Measurements from ENCODE around the gene CDH12. TPM values are rescaled to one million over a fixed set of nuclear protein-coding genes. Genes with fewer than 3 reads are reported as not detected.

CDH12 gene
- total RNA-seq, 1 experiment from 2014 or later, result not detected

- DNase-seq (ENCODE audit: extremely low read depth, low read depth), result no peak
Measured at GRCh38 chr5:21802100-21802499, 1051.0 kb downstream of the CDH12 start.

GRCh38 chr5:21792748-21793147 lies 1060.4 kb downstream of the CDH12 start:
- no peak for DNase-seq (ENCODE audit: extremely low read depth, low read depth)

- no peak for DNase-seq (ENCODE audit: extremely low read depth, low read depth)
Measured at GRCh38 chr5:21791304-21791703, 1061.8 kb downstream of the CDH12 start.

- no peak for DNase-seq (ENCODE audit: extremely low read depth, low read depth)
Measured at GRCh38 chr5:21784487-21784886, 1068.7 kb downstream of the CDH12 start.

GRCh38 chr5:21783074-21783679 lies 1070.0 kb downstream of the CDH12 start:
- no peak for DNase-seq (ENCODE audit: extremely low read depth, low read depth)

GRCh38 chr5:21776466-21776865 lies 1076.7 kb downstream of the CDH12 start:
- no peak for DNase-seq (ENCODE audit: extremely low read depth, low read depth)

- no peak for DNase-seq (ENCODE audit: extremely low read depth, low read depth)
Measured at GRCh38 chr5:21774801-21775200, 1078.3 kb downstream of the CDH12 start.

GRCh38 chr5:21774281-21774680 lies 1078.9 kb downstream of the CDH12 start:
- no peak for DNase-seq (ENCODE audit: extremely low read depth, low read depth)

GRCh38 chr5:21773456-21773855 lies 1079.7 kb downstream of the CDH12 start:
- no peak for DNase-seq (ENCODE audit: extremely low read depth, low read depth)

- DNase-seq (ENCODE audit: extremely low read depth, low read depth), result no peak
Measured at GRCh38 chr5:21765406-21765805, 1087.7 kb downstream of the CDH12 start.

GRCh38 chr5:21739096-21739495 lies 1114.0 kb downstream of the CDH12 start:
- DNase-seq (ENCODE audit: extremely low read depth, low read depth), result no peak

- no peak for DNase-seq (ENCODE audit: extremely low read depth, low read depth)
Measured at GRCh38 chr5:21723500-21723899, 1129.6 kb downstream of the CDH12 start.

GRCh38 chr5:21711866-21712758 lies 1141.0 kb downstream of the CDH12 start:
- DNase-seq (ENCODE audit: extremely low read depth, low read depth), result no peak

- DNase-seq (ENCODE audit: extremely low read depth, low read depth), result no peak
Measured at GRCh38 chr5:21709770-21710169, 1143.4 kb downstream of the CDH12 start.

GRCh38 chr5:21704974-21705668 lies 1148.0 kb downstream of the CDH12 start:
- no peak for DNase-seq (ENCODE audit: extremely low read depth, low read depth)

- DNase-seq (ENCODE audit: extremely low read depth, low read depth), result no peak
Measured at GRCh38 chr5:21701317-21701716, 1151.8 kb downstream of the CDH12 start.

All from NCI-H460 (cell line).